ENCODE data around the gene OSCP1. TPM values are rescaled to one million over a fixed set of nuclear protein-coding genes. Genes with fewer than 3 reads are reported as not detected.
"Not testable (repeated sequence)": the region's sequence is repeated elsewhere in the genome, so short reads cannot be mapped to it uniquely, and the experiment has no call there.

Gene OSCP1
- total and polyA plus RNA-seq, 2 experiments from 2014 or later = 6.9 to 10.2 TPM

DNA sequence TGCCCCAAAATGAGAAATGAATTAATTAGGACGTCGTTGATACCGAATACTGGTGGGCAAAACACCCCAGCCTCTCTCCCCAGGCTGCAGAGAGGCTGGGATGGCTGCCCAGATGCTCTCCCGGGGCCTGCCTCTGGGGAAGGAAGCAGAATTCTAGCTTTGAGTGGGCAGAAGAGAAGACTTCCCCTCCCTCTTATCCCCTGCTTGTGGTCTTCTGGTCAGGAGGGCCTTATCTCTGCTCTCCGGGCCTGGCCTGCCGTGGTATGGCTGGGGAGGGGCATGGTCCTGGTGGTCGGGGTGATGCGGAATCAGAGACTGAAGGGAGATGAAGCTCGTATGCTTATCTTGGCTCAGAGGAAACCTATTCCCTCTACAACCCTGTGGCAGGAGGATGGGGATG is 42.2 kb upstream of the OSCP1 start:
- no peaks in the 10 kb centered on the region for H3K9me2 ChIP-seq (ENCODE audit: insufficient read depth)
- no peaks in the 10 kb centered on the region for H3K79me2 ChIP-seq (ENCODE audit: insufficient read depth)
- 16 to 22% methylated on average over 9 of the region's 9 CpGs for WGBS, 2 experiments (ENCODE audit: low coverage in 1 of 2, low lambda C conversion rate in 2 of 2, missing lambda C conversion rate in 2 of 2)
- no peak overlapping the region for H3K4me3 ChIP-seq
- DNase-seq = no peak
- H3K4me2 ChIP-seq (ENCODE audit: unreplicated experiment) = no peak overlapping the region
- H3K36me3 ChIP-seq (ENCODE audit: low read depth) = no peaks in the 10 kb centered on the region
- H3K27me3 ChIP-seq (replicated peaks; ENCODE audit: insufficient read depth) = no peaks in the 10 kb centered on the region
- no peak overlapping the region for H2AFZ ChIP-seq
- no peaks in the 10 kb centered on the region for H3F3A ChIP-seq (ENCODE audit: insufficient read depth)
- H3K4me1 ChIP-seq (ENCODE audit: insufficient read depth) = peaks cover 4% of the 10 kb centered on the region; the same call in 1 of the 2 replicates
- no peak for TF ChIP-seq EZH2phosphoT487 (IDR thresholded peaks at IDR 0.05; ENCODE audit: insufficient read depth, low read depth)
- no peak for TF ChIP-seq EZH2 (IDR thresholded peaks at IDR 0.05; ENCODE audit: insufficient read depth, poor library complexity, severe bottlenecking)
- in situ Hi-C loops (cut with MboI) = no loop called here
- H3K27ac ChIP-seq = no peak overlapping the region
- H3K9me3 ChIP-seq (ENCODE audit: low read depth) = no peaks in the 10 kb centered on the region
- H3K9ac ChIP-seq = no peak overlapping the region
- no peaks in the 10 kb centered on the region for H4K20me1 ChIP-seq (ENCODE audit: insufficient read depth)

DNA sequence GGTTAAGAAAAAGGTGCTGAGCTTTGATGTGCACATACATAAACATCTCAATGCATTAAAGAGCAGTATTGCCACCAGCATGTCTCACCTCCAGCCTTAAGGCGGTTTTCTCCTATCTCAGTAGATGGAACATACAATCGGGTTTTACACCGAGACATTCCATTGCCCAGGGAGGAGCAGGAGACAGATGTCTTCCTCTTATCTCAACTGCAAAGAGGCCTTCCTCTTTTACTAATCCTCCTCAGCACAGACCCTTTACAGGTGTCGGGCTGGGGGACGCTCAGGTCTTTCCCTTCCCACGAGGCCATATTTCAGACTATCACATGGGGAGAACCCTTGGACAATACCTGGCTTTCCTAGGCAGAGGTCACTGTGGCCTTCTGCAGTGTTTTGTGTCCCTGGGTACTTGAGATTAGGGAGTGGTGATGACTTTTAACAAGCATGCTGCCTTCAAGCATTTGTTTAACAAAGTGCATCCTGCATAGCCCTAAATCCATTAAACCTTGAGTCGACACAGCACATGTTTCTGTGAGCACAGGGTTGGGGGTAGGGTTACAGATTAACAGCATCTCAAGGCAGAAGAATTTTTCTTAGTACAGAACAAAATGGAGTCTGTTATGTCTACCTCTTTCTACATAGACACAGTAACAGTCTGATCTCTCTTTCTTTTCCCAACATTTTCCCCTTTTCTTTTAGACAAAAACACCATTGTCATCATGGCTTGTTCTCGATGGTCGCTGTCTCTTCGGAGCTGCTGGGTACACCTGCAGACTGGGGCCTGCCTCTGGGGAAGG is 39.2 kb upstream of the OSCP1 start:
- H3K27me3 ChIP-seq (replicated peaks; ENCODE audit: insufficient read depth); H3K4me2 ChIP-seq (ENCODE audit: unreplicated experiment); H2AFZ ChIP-seq; H3F3A ChIP-seq (ENCODE audit: insufficient read depth); DNase-seq; H3K4me1 ChIP-seq (ENCODE audit: insufficient read depth); H3K9ac ChIP-seq; H4K20me1 ChIP-seq (ENCODE audit: insufficient read depth); H3K4me3 ChIP-seq; in situ Hi-C loops (cut with MboI); H3K27ac ChIP-seq; H3K79me2 ChIP-seq (ENCODE audit: insufficient read depth); H3K36me3 ChIP-seq (ENCODE audit: low read depth); H3K9me3 ChIP-seq (ENCODE audit: low read depth); H3K9me2 ChIP-seq (ENCODE audit: insufficient read depth): not testable (repeated sequence)
- 50 to 54% methylated on average over 10 of the region's 10 CpGs for WGBS, 2 experiments (ENCODE audit: low coverage in 1 of 2, low lambda C conversion rate in 2 of 2, missing lambda C conversion rate in 2 of 2)

DNA sequence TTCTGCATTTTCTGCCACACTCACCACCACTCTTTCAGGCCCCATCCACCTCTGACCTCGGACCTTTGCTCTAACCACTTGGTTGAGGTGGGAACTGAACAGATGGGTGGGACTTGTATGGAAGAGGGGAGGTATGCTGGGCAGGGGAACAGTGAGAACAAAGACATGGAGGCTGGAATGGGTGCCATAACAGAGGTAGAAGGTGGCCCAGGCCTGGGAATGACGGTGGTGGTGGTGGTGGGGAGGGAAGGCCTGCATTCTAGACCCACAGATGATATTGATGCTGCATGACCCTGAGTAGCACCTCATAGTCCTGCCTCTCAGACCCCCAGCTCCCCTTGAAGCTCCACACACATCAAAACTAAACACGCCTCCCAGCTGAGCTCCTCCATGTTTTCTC is 37.7 kb upstream of the OSCP1 start:
- Histone ChIP-seq H3K4me1 (ENCODE audit: insufficient read depth) (no peaks in the 10 kb centered on the region), H3K4me3 (no peak overlapping the region), H3K9me3 (ENCODE audit: low read depth) (no peaks in the 10 kb centered on the region), H3K9me2 (ENCODE audit: insufficient read depth) (no peaks in the 10 kb centered on the region), H2AFZ (no peak overlapping the region), H3K36me3 (ENCODE audit: low read depth) (no peaks in the 10 kb centered on the region), H3F3A (ENCODE audit: insufficient read depth) (no peaks in the 10 kb centered on the region), H3K27me3 (replicated peaks; ENCODE audit: insufficient read depth) (peaks cover 3% of the 10 kb centered on the region; the same call in 1 of the 2 replicates), H3K27ac (no peak overlapping the region), H4K20me1 (ENCODE audit: insufficient read depth) (no peaks in the 10 kb centered on the region), H3K4me2 (ENCODE audit: unreplicated experiment) (no peak overlapping the region), H3K9ac (no peak overlapping the region), H3K79me2 (ENCODE audit: insufficient read depth) (no peaks in the 10 kb centered on the region)
- WGBS, 2 experiments (ENCODE audit: low coverage in 1 of 2, low lambda C conversion rate in 2 of 2, missing lambda C conversion rate in 2 of 2) = 54 to 56% methylated on average over 3 of the region's 3 CpGs
- in situ Hi-C loops (cut with MboI) = no loop called here
- DNase-seq = no peak
- no peak for TF ChIP-seq EZH2phosphoT487 (IDR thresholded peaks at IDR 0.05; ENCODE audit: insufficient read depth, low read depth)
- no peak for TF ChIP-seq EZH2 (IDR thresholded peaks at IDR 0.05; ENCODE audit: insufficient read depth, poor library complexity, severe bottlenecking)

DNA sequence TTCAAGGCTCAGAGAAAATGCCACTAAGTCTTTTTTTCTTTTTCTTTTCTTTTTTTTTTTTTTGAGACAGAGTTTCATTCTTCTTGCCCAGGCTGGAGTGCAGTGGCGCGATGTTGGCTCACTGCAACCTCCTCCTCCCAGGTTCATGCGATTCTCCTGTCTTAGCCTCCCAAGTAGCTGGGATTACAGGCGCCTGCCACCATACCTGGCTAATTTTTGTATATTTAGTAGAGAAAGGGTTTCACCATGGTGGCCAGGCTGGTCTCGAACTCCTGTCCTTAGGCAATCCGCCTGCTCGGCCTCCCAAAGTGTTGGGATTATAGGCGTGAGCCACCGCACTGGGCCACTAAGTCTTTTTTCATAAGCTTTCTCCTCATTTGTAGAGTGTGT is 37.1 kb upstream of the OSCP1 start:
- H3K9me2 ChIP-seq (ENCODE audit: insufficient read depth); H3F3A ChIP-seq (ENCODE audit: insufficient read depth); H3K4me1 ChIP-seq (ENCODE audit: insufficient read depth); H3K36me3 ChIP-seq (ENCODE audit: low read depth); H3K27me3 ChIP-seq (replicated peaks; ENCODE audit: insufficient read depth); H4K20me1 ChIP-seq (ENCODE audit: insufficient read depth); H3K79me2 ChIP-seq (ENCODE audit: insufficient read depth); in situ Hi-C loops (cut with MboI); H3K9me3 ChIP-seq (ENCODE audit: low read depth); H3K27ac ChIP-seq; H3K4me2 ChIP-seq (ENCODE audit: unreplicated experiment); H3K9ac ChIP-seq; DNase-seq; H3K4me3 ChIP-seq; H2AFZ ChIP-seq: not testable (repeated sequence)
- 79 to 83% methylated on average over 9 of the region's 9 CpGs for WGBS, 2 experiments (ENCODE audit: low coverage in 1 of 2, low lambda C conversion rate in 2 of 2, missing lambda C conversion rate in 2 of 2)
